ENCODE results near the gene SSBP2.

Gene SSBP2

GRCh38 chr5:81751009-81751835 lies at the start of gene SSBP2:
SSBP2 (minus strand) TSS chr5:81751097; CDS start chr5:81751042, 55 bp downstream.
- peak; percentile 98 to 99 for DNase-seq (ENCODE audit: low read depth in 1 of 2, low spot score in 1 of 2)

- DNase-seq (ENCODE audit: low read depth in 1 of 2, low spot score in 1 of 2): no peak
These were observed 44.8 kb upstream of the SSBP2 start for GRCh38 chr5:81795666-81796065.

- DNase-seq (ENCODE audit: low read depth in 1 of 2, low spot score in 1 of 2): no peak
These were observed 43.3 kb upstream of the SSBP2 start for GRCh38 chr5:81794226-81794625.

GRCh38 chr5:81790336-81790735 lies 39.4 kb upstream of the SSBP2 start:
- DNase-seq (ENCODE audit: low read depth in 1 of 2, low spot score in 1 of 2): no peak

- DNase-seq (ENCODE audit: low read depth in 1 of 2, low spot score in 1 of 2): no peak
These were observed 38.1 kb upstream of the SSBP2 start for GRCh38 chr5:81789033-81789432.

GRCh38 chr5:81788329-81788728 lies 37.4 kb upstream of the SSBP2 start:
- no peak for DNase-seq (ENCODE audit: low read depth in 1 of 2, low spot score in 1 of 2)

- no peak for DNase-seq (ENCODE audit: low read depth in 1 of 2, low spot score in 1 of 2)
These were observed 36.8 kb upstream of the SSBP2 start for GRCh38 chr5:81787474-81788242.

- no peak for DNase-seq (ENCODE audit: low read depth in 1 of 2, low spot score in 1 of 2)
These were observed 36.1 kb upstream of the SSBP2 start for GRCh38 chr5:81786991-81787390.

GRCh38 chr5:81786496-81786895 lies 35.6 kb upstream of the SSBP2 start:
- no peak for DNase-seq (ENCODE audit: low read depth in 1 of 2, low spot score in 1 of 2)

- no peak for DNase-seq (ENCODE audit: low read depth in 1 of 2, low spot score in 1 of 2)
These were observed 34.4 kb upstream of the SSBP2 start for GRCh38 chr5:81785322-81785721.

GRCh38 chr5:81783401-81783800 lies 32.5 kb upstream of the SSBP2 start:
- DNase-seq (ENCODE audit: low read depth in 1 of 2, low spot score in 1 of 2): no peak

- DNase-seq (ENCODE audit: low read depth in 1 of 2, low spot score in 1 of 2): no peak
These were observed 31.9 kb upstream of the SSBP2 start for GRCh38 chr5:81782811-81783210.

- no peak for DNase-seq (ENCODE audit: low read depth in 1 of 2, low spot score in 1 of 2)
These were observed 29.0 kb upstream of the SSBP2 start for GRCh38 chr5:81779916-81780266.

- peak in 1 of 2 donors; percentile 11 for DNase-seq (ENCODE audit: low read depth in 1 of 2, low spot score in 1 of 2)
These were observed 28.4 kb upstream of the SSBP2 start for GRCh38 chr5:81779125-81779915.

- no peak for DNase-seq (ENCODE audit: low read depth in 1 of 2, low spot score in 1 of 2)
These were observed 27.7 kb upstream of the SSBP2 start for GRCh38 chr5:81778642-81779041.

- DNase-seq (ENCODE audit: low read depth in 1 of 2, low spot score in 1 of 2): no peak
These were observed 25.4 kb upstream of the SSBP2 start for GRCh38 chr5:81776258-81776657.

GRCh38 chr5:81774374-81774773 lies 23.5 kb upstream of the SSBP2 start:
- DNase-seq (ENCODE audit: low read depth in 1 of 2, low spot score in 1 of 2): no peak

- no peak for DNase-seq (ENCODE audit: low read depth in 1 of 2, low spot score in 1 of 2)
These were observed 22.7 kb upstream of the SSBP2 start for GRCh38 chr5:81773574-81773973.

- no peak for DNase-seq (ENCODE audit: low read depth in 1 of 2, low spot score in 1 of 2)
These were observed 22.3 kb upstream of the SSBP2 start for GRCh38 chr5:81773161-81773560.

GRCh38 chr5:81772488-81772887 lies 21.6 kb upstream of the SSBP2 start:
- no peak for DNase-seq (ENCODE audit: low read depth in 1 of 2, low spot score in 1 of 2)

- no peak for DNase-seq (ENCODE audit: low read depth in 1 of 2, low spot score in 1 of 2)
These were observed 18.1 kb upstream of the SSBP2 start for GRCh38 chr5:81768935-81769452.
